Measurements from ENCODE around the gene PACSIN2. TPM values are rescaled to one million over a fixed set of nuclear protein-coding genes. Genes with fewer than 3 reads are reported as not detected.

PACSIN2 gene
- total RNA-seq, 1 experiment from 2014 or later, result 70.5 TPM

DNA sequence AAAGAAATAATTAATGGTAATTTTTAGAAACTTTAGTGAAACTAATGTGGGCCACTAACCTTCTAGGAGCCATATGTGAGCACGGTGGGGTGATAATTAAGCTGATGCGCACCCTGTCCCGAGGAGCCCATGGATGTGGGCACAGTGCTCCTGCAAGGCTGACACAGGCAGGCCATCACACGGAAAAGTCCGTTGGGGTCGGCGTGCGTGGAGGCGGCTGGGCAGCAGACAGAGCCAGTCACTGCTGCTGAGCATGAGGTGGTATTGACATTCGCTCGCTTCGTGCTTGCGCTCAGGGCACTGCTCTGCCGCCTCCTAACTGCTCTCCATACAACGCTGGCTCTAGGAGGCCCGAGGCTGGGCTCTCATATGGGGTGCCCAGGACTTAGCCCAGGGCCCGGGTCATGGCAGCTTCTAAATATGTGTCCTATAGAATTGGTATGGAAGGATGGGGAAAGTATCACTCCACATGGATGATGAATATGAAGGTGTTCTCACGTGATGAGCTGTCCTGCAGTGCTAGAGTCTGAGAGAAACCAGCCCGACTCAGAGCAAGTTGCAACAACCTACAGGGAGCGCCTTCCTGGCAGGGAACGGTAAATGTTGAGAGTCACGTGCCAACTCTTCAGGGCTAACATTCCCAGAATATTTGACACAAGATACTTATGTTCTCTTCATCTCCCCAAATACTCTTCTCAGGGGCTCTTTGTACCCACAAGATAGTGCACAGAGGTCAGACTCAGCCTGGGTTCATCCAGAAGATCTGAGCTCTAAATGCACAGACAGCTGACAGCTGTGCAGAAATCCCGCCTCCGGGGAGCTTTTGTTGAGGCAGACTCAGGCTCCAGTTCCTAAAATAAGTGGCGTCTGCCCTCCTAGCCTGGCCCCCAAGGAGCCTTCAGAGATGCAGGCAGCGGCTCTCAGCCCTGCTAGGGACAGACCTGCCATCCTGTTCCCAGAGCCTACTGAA lies 107.3 kb downstream of the PACSIN2 start:
- no peak for ATAC-seq
- Mint-ChIP-seq H3K4me1 (peaks cover 12% of the 10 kb centered on the region), H3K36me3 (peaks cover 9% of the 10 kb centered on the region; the same call in 1 of the 2 replicates), H3K4me3 (no peak overlapping the region), H3K27ac (peak overlapping the region; percentile 67), H3K27me3 (ENCODE audit: low read depth) (no peaks in the 10 kb centered on the region), H3K9me3 (no peaks in the 10 kb centered on the region)
- POLR2A ChIA-PET, result interaction anchor here (0.6 kb wide), 1 partner anchor 161 kb away, joined by 3 read pairs; no protein-coding TSS in a partner anchor
- no peak for TF ChIP-seq ZBTB21 (CRISPR knock-in tag; IDR thresholded peaks at IDR 0.05; ENCODE audit: borderline replicate concordance)
- no peak for DNase-seq (ENCODE audit: low spot score)
- CTCF ChIA-PET, result interaction anchor here (0.9 kb wide), 1 partner anchor 40 kb away, joined by 4 read pairs; no protein-coding TSS in a partner anchor

DNA sequence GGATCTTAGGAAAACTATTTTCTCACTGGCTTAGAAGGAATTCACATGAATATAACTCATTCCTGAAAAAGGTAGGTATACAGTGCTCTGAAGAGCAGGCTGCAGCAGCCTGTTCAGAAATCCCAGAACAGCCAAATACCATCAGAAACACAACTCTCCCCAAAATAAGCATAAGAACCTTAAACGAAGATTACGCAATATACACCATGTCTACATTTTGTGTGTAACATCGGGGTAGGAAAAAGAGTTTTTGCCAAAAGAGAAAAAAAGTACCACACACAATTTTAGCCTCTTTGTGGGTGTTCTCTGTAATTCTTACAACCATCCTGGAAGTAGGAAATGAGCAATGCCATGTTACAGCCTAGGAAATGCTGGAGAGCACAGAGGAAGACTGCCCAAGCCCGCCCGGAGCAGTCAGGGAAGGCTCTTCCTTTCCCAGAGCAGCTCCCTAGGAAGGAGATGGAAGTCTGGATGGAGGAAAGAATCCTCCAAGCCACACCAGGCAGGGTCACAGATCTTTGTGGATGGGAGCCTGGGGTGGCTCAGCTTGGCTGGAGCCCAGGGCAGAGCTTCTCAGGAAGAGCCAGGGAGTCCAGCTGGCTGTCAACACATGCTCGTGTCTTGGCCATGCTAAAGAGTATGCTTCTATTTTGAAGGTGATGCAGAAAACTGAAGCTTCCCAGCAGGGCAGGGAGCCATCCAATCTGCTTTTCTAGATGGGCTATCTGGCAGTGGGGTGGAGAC lies 108.2 kb downstream of the PACSIN2 start:
- Mint-ChIP-seq H3K27ac (0 out of 2 replicates have a peak overlapping the region, but pooled peaks have one; percentile 16), H3K27me3 (ENCODE audit: low read depth) (no peaks in the 10 kb centered on the region), H3K4me1 (peaks cover 9% of the 10 kb centered on the region), H3K4me3 (no peak overlapping the region), H3K36me3 (peaks cover 7% of the 10 kb centered on the region; the same call in 1 of the 2 replicates), H3K9me3 (no peaks in the 10 kb centered on the region)
- ChIA-PET CTCF (interaction anchor here (1.1 kb wide), 1 partner anchor 146 kb away, joined by 4 read pairs; no protein-coding TSS in a partner anchor), POLR2A (no interaction called here)
- ATAC-seq (no peak), DNase-seq (ENCODE audit: low spot score) (no peak)
- TF ChIP-seq ZBTB21 (CRISPR knock-in tag; IDR thresholded peaks at IDR 0.05; ENCODE audit: borderline replicate concordance), result no peak
- TF ChIP-seq RORB (CRISPR knock-in tag; IDR thresholded peaks at IDR 0.05), result no peak
- TF ChIP-seq SOX15 (CRISPR knock-in tag; IDR thresholded peaks at IDR 0.05), result no peak
- no peak for TF ChIP-seq SP1 (CRISPR knock-in tag; conservative IDR thresholded peaks at IDR 0.05)
- TF ChIP-seq ZNF219 (CRISPR knock-in tag; IDR thresholded peaks at IDR 0.05; ENCODE audit: borderline replicate concordance), result no peak
- TF ChIP-seq ZNF232 (CRISPR knock-in tag; IDR thresholded peaks at IDR 0.05), result no peak
- no peak for TF ChIP-seq TEAD4 (CRISPR knock-in tag; IDR thresholded peaks at IDR 0.05)
- TF ChIP-seq, protein P1, sequence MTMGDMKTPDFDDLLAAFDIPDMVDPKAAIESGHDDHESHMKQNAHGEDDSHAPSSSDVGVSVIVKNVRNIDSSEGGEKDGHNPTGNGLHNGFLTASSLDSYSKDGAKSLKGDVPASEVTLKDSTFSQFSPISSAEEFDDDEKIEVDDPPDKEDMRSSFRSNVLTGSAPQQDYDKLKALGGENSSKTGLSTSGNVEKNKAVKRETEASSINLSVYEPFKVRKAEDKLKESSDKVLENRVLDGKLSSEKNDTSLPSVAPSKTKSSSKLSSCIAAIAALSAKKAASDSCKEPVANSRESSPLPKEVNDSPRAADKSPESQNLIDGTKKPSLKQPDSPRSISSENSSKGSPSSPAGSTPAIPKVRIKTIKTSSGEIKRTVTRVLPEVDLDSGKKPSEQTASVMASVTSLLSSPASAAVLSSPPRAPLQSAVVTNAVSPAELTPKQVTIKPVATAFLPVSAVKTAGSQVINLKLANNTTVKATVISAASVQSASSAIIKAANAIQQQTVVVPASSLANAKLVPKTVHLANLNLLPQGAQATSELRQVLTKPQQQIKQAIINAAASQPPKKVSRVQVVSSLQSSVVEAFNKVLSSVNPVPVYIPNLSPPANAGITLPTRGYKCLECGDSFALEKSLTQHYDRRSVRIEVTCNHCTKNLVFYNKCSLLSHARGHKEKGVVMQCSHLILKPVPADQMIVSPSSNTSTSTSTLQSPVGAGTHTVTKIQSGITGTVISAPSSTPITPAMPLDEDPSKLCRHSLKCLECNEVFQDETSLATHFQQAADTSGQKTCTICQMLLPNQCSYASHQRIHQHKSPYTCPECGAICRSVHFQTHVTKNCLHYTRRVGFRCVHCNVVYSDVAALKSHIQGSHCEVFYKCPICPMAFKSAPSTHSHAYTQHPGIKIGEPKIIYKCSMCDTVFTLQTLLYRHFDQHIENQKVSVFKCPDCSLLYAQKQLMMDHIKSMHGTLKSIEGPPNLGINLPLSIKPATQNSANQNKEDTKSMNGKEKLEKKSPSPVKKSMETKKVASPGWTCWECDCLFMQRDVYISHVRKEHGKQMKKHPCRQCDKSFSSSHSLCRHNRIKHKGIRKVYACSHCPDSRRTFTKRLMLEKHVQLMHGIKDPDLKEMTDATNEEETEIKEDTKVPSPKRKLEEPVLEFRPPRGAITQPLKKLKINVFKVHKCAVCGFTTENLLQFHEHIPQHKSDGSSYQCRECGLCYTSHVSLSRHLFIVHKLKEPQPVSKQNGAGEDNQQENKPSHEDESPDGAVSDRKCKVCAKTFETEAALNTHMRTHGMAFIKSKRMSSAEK (CRISPR knock-in tag; IDR thresholded peaks at IDR 0.05; ENCODE audit: borderline replicate concordance), result no peak
- TF ChIP-seq, protein P2, sequence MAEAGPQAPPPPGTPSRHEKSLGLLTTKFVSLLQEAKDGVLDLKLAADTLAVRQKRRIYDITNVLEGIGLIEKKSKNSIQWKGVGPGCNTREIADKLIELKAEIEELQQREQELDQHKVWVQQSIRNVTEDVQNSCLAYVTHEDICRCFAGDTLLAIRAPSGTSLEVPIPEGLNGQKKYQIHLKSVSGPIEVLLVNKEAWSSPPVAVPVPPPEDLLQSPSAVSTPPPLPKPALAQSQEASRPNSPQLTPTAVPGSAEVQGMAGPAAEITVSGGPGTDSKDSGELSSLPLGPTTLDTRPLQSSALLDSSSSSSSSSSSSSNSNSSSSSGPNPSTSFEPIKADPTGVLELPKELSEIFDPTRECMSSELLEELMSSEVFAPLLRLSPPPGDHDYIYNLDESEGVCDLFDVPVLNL (CRISPR knock-in tag; IDR thresholded peaks at IDR 0.05; ENCODE audit: borderline replicate concordance, low read depth), result no peak
- TF ChIP-seq JUN (CRISPR knock-in tag; IDR thresholded peaks at IDR 0.05), result no peak
- TF ChIP-seq TCF7 (CRISPR knock-in tag; IDR thresholded peaks at IDR 0.05; ENCODE audit: low read depth), result no peak
- TF ChIP-seq, protein P3, sequence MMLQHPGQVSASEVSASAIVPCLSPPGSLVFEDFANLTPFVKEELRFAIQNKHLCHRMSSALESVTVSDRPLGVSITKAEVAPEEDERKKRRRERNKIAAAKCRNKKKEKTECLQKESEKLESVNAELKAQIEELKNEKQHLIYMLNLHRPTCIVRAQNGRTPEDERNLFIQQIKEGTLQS (CRISPR knock-in tag; conservative IDR thresholded peaks at IDR 0.05), result no peak
- TF ChIP-seq, protein P4, sequence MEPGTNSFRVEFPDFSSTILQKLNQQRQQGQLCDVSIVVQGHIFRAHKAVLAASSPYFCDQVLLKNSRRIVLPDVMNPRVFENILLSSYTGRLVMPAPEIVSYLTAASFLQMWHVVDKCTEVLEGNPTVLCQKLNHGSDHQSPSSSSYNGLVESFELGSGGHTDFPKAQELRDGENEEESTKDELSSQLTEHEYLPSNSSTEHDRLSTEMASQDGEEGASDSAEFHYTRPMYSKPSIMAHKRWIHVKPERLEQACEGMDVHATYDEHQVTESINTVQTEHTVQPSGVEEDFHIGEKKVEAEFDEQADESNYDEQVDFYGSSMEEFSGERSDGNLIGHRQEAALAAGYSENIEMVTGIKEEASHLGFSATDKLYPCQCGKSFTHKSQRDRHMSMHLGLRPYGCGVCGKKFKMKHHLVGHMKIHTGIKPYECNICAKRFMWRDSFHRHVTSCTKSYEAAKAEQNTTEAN (CRISPR knock-in tag; IDR thresholded peaks at IDR 0.05), result no peak
